K562 treated with DMSO at 1 percent for 24 hours (cell line): ENCODE measurements around the gene BRDT. TPM values are rescaled to one million over a fixed set of nuclear protein-coding genes. Genes with fewer than 3 reads are reported as not detected.

Experiments used
- total RNA-seq: library from RNA; unstranded; fragments of 300-600 nt; gene quantifications from 2 replicates; pipeline ENCODE4 v1.2.3, GENCODE V29; 2022; ENCODE audit warnings: low read depth; ENCODE audit not compliant: insufficient read depth

Gene BRDT
- not detected in 2 replicates for total RNA-seq

GRCh38 chr1:91949356-91949699 lies at the start of gene BRDT:
TSS of gene BRDT (plus strand) at chr1:91949401. CDS start at chr1:91962755, 13,354 bp downstream.

Other genes with a start within 250 kb of the BRDT start
- gene TGFBR3, start 63.2 kb upstream of the BRDT start, total RNA-seq, result 14.9 and 17.3 TPM in 2 replicates
- gene EPHX4, start 80.6 kb downstream of the BRDT start, total RNA-seq, result not detected in 2 replicates
- not detected in 2 replicates for gene SETSIP, start 126.0 kb downstream of the BRDT start, total RNA-seq
- gene BTBD8, start 130.9 kb downstream of the BRDT start, total RNA-seq, result 1.8 and 2.2 TPM in 2 replicates